IPS-NIHi11 (cell line): ENCODE results near the gene PDPR.
A peak's percentile ranks its signal among the peaks of the same experiment; 100 is the strongest.
"Not testable (repeated sequence)": the region's sequence is repeated elsewhere in the genome, so short reads cannot be mapped to it uniquely, and the experiment has no call there.

Source experiments
- DNase-seq: peaks from one replicate; pipeline ENCODE4 v3.0.0; 2012; ENCODE audit warnings: mixed read lengths, low spot score

Gene PDPR

GRCh38 chr16:70128844-70129243, 14.7 kb downstream of the PDPR start:
- not testable (repeated sequence) for DNase-seq

GRCh38 chr16:70135796-70136195, 21.7 kb downstream of the PDPR start:
- not testable (repeated sequence) for DNase-seq

- not testable (repeated sequence) for DNase-seq
Observed at GRCh38 chr16:70136595-70136994, 22.5 kb downstream of the PDPR start.

GRCh38 chr16:70142739-70143138, 28.6 kb downstream of the PDPR start:
- not testable (repeated sequence) for DNase-seq

GRCh38 chr16:70143231-70143895, 29.2 kb downstream of the PDPR start:
- peak; percentile 1 for DNase-seq

- not testable (repeated sequence) for DNase-seq
Observed at GRCh38 chr16:70147853-70148252, 33.7 kb downstream of the PDPR start.

GRCh38 chr16:70148453-70148852, 34.3 kb downstream of the PDPR start:
- DNase-seq = peak; percentile 1

- DNase-seq = peak; percentile 3
Observed at GRCh38 chr16:70149296-70149695, 35.2 kb downstream of the PDPR start.

GRCh38 chr16:70151391-70151790, 37.3 kb downstream of the PDPR start:
- peak; percentile 14 for DNase-seq

- peak; percentile 5 for DNase-seq
Observed at GRCh38 chr16:70151941-70152509, 37.9 kb downstream of the PDPR start.

- DNase-seq = peak; percentile 7
Observed at GRCh38 chr16:70152578-70153302, 38.6 kb downstream of the PDPR start.

- not testable (repeated sequence) for DNase-seq
Observed at GRCh38 chr16:70154736-70155135, 40.6 kb downstream of the PDPR start.

GRCh38 chr16:70156207-70156978, 42.3 kb downstream of the PDPR start:
- peak; percentile 20 for DNase-seq

- DNase-seq = peak; percentile 8
Observed at GRCh38 chr16:70157105-70157476, 43.0 kb downstream of the PDPR start.

- DNase-seq = peak; percentile 5
Observed at GRCh38 chr16:70157477-70158260, 43.5 kb downstream of the PDPR start.

- DNase-seq = peak; percentile 62
Observed at GRCh38 chr16:70158261-70158939, 44.3 kb downstream of the PDPR start.

- peak; percentile 13 for DNase-seq
Observed at GRCh38 chr16:70159355-70160348, 45.5 kb downstream of the PDPR start.

GRCh38 chr16:70160388-70160787, 46.3 kb downstream of the PDPR start:
- DNase-seq = peak; percentile 4

GRCh38 chr16:70160821-70161220, 46.7 kb downstream of the PDPR start:
- peak; percentile 1 for DNase-seq

GRCh38 chr16:70161350-70161749, 47.2 kb downstream of the PDPR start:
- peak; percentile 5 for DNase-seq
